ENCODE measurements around the gene LMX1A.

GRCh38 chr1:165403835-165404482 is 47.4 kb upstream of the LMX1A start:
- TF ChIP-seq POLR2A (IDR thresholded peaks at IDR 0.05) (no peak), CTCF (IDR thresholded peaks at IDR 0.05) (peak in 3 of 4 experiments; percentile 24 to 56 (median 33)), EP300 (IDR thresholded peaks at IDR 0.05) (no peak), POLR2AphosphoS5 (IDR thresholded peaks at IDR 0.05) (no peak)

All from gastroesophageal sphincter (tissue), 3 donors.